Measurements from ENCODE around the gene DHX34. TPM values are rescaled to one million over a fixed set of nuclear protein-coding genes. Genes with fewer than 3 reads are reported as not detected.

The DHX34 gene
- total RNA-seq, 1 experiment from 2014 or later: 29.7 TPM

- no peak for DNase-seq (ENCODE audit: low read depth)
Measured at GRCh38 chr19:47417107-47417745, 68.1 kb downstream of the DHX34 start.

DNA sequence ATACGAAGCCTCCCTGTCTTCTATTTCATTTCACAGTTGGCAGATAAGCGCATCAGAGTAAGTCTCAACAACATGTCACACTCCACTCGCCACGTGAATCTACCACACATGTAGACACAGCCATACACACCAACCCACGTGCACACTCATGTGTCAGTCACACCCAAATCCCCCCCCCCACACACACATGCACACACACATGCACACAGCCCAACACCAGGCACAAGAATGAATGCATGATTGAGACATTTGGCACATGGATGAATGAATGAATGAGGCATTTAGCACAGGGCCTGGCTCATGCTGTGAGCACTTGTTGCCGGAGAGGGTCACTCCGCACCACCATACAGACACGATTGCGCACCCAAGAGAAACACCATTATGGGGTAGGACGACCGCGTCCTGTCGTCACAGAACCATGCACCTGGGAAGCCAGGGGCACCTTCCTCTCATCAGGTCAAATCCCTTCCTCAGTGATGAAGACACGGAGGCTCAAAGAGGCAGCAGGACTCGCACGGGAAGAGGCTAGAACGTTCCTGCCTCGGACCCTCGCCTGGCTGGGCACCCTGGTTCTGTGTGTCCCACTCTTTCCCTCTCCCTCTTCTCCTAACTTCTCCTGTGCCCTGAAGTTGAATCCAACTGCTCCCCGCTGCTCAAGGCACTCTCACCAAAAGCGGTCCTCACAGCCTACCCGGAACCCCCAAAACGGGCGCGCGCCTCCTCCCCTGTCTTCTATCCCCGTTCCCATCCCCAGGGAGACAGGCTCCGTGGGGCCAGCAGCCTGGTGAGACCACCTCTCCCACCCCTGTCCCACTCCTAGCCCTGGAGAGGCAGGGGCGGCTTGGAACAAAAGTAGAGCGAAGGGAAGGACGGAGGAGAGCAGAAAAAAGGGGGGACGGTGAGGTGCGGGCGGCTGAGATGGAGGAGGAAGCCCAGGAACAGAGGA is 68.9 kb downstream of the DHX34 start:
- no peak for DNase-seq (ENCODE audit: low read depth)

- DNase-seq (ENCODE audit: low read depth): no peak
Measured at GRCh38 chr19:47418692-47419029, 69.5 kb downstream of the DHX34 start.

GRCh38 chr19:47419030-47419783 is 70.1 kb downstream of the DHX34 start, which contains the start of gene MEIS3:
Gene MEIS3 (minus strand): TSS chr19:47419527. CDS start chr19:47419081, 446 bp downstream.
- DNase-seq (ENCODE audit: low read depth): no peak

- no peak for DNase-seq (ENCODE audit: low read depth)
Measured at GRCh38 chr19:47419789-47420188, 70.7 kb downstream of the DHX34 start.

DNA sequence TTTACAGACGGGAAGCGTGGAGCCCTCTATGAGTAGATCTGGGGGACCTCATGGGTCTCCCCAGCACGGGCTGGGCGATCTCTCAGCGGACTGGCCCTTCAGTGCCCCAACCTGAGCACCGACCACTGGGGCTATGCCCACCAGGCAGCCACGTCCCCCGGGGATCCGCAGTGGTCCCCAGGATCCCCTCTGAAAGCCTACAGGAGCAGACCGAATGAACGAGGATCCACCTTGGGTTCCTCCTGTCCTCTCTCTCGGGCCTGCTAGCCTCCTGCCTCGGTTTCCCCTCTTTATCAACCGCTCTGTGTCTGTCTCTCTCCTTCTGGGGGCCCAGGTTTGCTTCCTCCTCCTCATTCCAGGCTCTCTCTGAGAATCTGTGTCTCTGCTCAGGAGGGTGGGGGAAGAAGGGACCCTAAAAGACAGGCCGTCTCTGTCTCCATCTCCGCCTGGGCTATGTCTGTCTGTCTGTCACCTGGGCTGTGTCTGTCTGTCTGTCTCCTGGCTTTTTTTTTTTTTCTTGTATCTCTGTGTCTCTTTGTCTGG is 72.2 kb downstream of the DHX34 start:
- no peak for DNase-seq (ENCODE audit: low read depth)

DNA sequence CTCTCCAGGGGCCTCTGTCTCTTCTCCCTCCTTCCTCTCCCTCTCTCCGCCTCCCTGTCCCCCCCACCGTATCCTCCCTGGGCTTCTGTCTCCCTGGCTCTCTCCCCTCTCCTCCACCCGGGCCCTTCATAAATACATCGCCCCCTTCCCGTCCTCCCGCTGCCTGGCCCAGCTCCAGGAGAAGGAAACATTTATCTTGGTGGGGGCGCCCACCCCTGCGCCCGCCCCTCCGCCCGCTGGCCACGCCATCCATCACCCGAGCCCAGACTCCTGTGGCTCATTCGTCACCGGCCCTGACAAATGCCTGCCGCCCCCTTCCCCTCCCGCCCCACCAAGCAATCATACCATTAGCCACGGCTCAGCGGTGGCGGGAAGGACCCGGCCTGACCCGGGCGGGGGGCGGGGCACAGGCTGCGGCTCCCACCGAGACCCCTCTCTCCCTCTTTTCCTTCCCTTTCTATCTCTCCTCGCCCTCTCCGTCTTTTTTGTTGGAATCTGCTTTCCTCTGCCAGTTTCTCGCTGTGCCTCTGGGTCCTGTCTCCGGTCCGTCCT is 72.8 kb downstream of the DHX34 start:
- peak; percentile 62 for DNase-seq (ENCODE audit: low read depth)

DNA sequence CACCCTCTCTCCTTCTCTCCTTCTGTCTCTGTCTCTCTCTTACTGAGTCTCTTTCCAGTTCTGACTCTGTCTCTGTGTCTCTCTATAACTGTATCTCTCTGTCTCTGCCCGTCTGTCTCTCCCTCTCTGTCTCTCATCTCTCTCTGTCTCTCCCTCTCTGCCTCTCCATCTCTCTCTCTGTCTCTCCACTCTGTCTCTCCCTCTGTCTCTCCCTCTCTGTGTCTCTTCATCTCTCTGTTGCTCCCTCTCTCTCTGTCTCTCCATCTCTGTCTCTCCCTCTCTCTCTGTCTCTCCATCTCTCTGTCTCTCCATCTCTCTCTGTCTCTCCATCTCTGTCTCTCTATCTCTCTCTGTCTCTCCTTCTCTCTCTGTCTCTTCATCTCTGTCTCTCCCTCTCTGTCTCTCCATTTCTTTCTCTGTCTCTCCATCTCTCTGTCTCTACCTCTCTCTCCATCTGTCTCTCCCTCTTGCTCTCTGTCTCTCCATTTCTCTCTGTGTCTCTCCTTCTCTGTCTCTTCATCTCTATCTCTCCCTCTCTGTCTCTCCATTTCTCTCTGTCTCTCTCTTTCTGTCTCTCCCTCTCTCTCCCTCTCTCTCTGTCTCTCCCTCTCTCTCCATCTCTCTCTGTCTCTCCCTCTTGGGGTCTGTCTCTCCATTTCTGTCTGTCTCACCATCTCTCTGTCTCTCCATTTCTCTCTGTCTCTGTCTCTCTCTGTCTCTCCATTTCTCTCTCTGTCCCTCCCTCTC is 73.5 kb downstream of the DHX34 start:
- DNase-seq (ENCODE audit: low read depth): no peak

DNA sequence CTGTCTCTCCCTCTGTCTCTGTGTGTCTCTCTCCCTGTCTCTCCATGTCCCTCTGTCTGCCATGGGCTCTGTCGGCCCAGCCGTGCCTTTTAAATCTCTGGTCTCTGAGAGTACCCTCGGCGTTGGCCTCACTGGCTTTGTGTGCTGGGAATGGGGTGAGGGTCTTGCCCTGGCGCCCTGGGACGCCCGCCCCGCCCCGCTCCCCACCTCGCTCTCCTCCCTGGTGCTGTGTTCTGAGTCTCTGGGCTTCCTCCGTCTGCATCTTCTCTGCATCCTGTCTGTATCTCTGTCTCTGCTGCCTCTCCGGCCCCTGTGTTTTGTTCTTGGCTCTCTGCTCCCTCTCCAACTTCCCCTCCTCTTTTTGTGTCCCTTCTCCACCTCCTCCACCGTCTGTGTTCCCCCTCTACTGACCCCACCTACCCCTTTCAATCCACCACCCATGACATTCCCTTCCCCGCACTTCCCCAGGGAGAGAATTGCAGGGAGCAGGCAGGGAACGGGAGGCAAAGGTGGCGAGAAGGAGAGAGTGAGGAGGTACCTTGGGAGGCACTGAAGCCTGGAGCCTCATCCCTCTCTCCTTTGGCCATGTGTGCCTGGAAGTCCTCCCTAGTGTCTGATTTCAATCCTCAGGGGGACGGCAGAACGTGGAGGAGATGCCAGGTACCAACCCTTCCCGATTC is 74.2 kb downstream of the DHX34 start:
- no peak for DNase-seq (ENCODE audit: low read depth)

DNA sequence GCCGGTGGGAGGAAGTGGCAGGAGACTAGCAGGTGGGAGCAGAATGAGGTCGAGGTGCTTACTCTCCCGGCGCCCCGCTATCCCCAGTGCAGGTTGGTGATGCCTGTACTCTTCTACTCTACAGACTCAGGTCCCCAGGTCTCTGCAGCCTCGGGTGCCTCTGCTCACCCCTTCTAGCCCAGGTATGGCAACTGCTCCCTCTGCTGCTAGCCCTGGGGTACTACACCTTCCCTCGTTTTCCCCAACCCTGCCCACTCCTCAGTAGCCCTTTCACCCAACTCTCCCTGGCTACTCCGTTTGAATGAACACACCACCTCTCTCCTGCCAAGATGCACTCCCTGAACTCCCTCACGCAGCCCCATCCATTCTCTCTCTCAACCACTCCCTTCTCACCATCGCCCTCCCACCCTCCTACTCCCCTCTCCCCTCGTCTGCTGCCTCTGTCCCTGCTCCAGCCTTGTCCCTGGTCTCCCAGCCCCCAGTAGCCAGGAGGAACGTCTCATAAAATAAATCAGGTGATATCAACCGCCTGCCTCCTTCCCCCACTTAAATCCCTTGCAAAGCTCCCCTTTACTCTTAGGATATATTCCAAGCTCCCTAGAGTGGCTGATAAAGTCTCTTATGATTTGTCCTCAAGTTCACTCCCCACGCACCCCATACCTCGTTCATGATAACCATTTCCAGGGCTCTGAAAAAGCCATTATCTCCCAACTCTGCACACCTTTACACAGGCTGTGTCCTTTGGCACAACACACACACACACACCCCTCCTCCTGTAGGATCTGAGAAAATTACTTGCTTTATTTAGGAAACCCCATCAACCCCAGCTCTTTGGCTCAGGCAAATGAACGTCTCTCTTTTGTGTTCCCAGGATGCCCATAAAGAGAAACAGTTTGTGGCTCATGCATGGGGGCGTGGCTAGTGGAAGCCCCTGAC is 78.4 kb downstream of the DHX34 start:
- peak; percentile 81 for DNase-seq (ENCODE audit: low read depth)

- peak; percentile 99 for DNase-seq (ENCODE audit: low read depth)
Measured at GRCh38 chr19:47428177-47428894, 79.2 kb downstream of the DHX34 start.

DNA sequence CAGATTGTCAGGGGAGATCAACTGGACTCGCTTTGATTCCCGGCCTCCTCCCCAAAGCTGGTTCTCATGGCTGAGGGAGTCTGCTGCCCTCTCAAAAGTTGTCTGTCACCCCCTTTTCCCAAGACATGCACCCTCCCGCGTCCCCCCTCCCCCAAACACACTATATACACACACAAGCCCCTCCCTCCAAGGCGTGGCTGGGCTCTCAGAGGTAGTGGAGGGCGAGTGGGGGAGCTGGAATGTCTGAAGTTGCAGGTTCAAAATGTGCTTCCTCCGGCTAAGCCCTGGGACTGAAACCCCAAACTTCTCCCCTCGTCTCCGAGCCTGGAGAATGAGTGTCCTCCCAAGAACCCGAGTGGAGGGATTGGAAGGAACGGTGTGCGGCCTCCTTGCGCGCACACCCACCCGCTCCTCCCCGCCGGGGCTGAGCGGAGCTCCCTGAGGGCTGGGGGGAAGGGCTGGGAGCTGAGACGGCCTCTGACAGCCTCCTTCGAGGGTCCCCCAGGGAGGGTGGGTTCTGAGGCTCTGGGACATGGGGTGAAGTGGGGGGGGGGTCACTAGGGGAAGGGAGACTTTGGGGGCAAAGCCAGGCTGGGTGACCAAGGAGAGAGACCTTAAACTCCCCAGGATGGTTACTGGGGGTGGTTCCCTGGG is 80.2 kb downstream of the DHX34 start:
- DNase-seq (ENCODE audit: low read depth): no peak

DNA sequence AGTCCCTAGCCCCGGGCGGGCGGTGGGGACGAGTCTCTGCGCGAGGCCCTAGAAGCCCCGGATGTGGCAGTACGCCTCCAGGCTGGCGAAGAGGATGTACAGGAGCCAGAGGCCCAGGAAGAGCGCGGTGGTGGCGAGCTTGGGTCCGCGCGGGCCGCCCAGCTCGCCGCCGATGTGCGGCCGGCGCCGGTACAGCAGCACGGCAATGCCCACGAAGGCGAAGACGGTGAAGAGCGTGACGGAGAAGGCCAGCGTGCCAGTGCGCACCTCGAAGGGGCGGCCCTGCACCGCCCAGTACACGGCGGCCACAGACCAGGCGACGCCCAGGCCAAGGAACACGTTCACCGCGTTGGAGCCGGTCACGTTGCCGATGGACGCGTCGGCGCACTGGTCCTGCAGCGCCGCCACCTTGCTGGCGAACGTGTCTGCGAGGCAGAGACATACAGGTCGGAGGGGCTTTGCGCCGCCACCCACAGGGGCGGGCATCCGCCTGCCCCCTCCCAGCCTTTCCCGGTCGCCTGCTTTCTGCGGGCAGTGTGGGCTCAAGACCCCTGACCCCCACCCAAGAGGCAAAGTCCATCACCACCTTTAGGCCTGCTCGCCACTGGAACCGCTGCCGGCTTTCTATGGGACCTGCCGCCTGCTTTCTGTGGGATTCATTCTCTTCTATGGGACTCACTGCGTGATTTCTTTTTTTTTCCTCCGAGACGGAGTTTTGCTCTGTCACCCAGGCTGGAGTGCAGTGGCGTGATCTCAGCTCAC is 81.1 kb downstream of the DHX34 start:
- DNase-seq (ENCODE audit: low read depth): no peak

DNA sequence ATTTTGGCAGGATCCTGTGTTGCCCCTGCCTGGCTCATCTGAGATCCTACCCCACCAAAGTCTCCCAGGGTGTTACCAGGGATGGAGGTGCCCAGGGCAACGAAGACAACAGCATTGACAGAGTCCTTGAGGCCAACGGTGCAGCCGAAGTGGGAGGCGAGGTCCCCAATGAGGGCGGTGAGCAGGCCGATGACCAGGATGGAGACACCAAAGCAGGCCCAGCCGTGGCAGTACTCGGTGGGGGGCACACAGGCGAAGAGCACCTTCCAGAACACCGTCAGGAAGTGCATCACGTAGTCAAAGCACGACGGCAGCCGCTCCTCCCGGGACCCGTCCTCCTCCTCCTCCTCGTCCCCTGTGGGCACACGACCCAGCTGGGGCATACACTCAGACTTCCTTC is 83.0 kb downstream of the DHX34 start:
- DNase-seq (ENCODE audit: low read depth): no peak

Data from Daoy (cell line).